CD8-positive, alpha-beta memory T cell (primary cell): ENCODE results near the gene FOXB1. TPM values are rescaled to one million over a fixed set of nuclear protein-coding genes. Genes with fewer than 3 reads are reported as not detected.
A peak's percentile ranks its signal among the peaks of the same experiment; 100 is the strongest.

Source experiments
- CTCF ChIA-PET: fragments of 350-600 bp; sonication (Branson Sonifier 250); formaldehyde crosslinking; loops from one replicate; lab custom pipeline; 2021; ENCODE audit warnings: antibody characterized with exemption; lab: Charles Lee
- POLR2A ChIA-PET: fragments of 350-600 bp; sonication (Branson Sonifier 250); formaldehyde crosslinking; loops from one replicate; lab custom pipeline; 2021; ENCODE audit warnings: antibody characterized with exemption; lab: Charles Lee
- DNase-seq, 5 donors: peaks; one replicate each; pipeline versions ENCODE4 v3.0.0 to v3.0.0-alpha.2; 2020 to 2022; ENCODE audit warnings: mixed read lengths in 1 of 5
- H3K27ac ChIP-seq: one replicate; pipeline ENCODE4 v1.7.0; 2013; ENCODE audit warnings: low read depth, mild to moderate bottlenecking, low read length, moderate library complexity
- H3K27me3 ChIP-seq: 2 replicates; pipeline ENCODE4 v1.7.0; 2013; ENCODE audit warnings: low read length, mild to moderate bottlenecking; ENCODE audit not compliant: insufficient read depth, poor library complexity, severe bottlenecking
- H3K36me3 ChIP-seq: 2 replicates; pipeline ENCODE4 v1.7.0; 2013; ENCODE audit warnings: mild to moderate bottlenecking, low read length, moderate library complexity; ENCODE audit not compliant: insufficient read depth
- H3K4me1 ChIP-seq: 2 replicates; pipeline ENCODE4 v1.7.0; 2013; ENCODE audit warnings: mild to moderate bottlenecking, low read length, moderate library complexity; ENCODE audit not compliant: insufficient read depth
- H3K4me3 ChIP-seq: 2 replicates; pipeline ENCODE4 v1.7.0; 2013; ENCODE audit warnings: mild to moderate bottlenecking, low read length
- H3K9me3 ChIP-seq: 2 replicates; pipeline ENCODE4 v1.7.0; 2013; ENCODE audit warnings: mild to moderate bottlenecking, low read length
- H3K27ac Mint-ChIP-seq, 8 donors: one replicate each; pipeline ENCODE4 v1.8.0; 2020 to 2021; ENCODE audit warnings: mixed read lengths in 8 of 8, mild to moderate bottlenecking in 6 of 8, inconsistent platforms in 3 of 8, moderate library complexity in 3 of 8
- H3K27me3 Mint-ChIP-seq, 2 donors: one replicate each; pipeline ENCODE4 v1.8.0; 2020 to 2021; ENCODE audit warnings: mixed read lengths in 2 of 2, mild to moderate bottlenecking in 1 of 2, moderate library complexity in 1 of 2
- H3K36me3 Mint-ChIP-seq, 3 donors: one replicate each; pipeline ENCODE4 v1.8.0; 2020 to 2021; ENCODE audit warnings: mixed read lengths in 3 of 3, inconsistent platforms in 1 of 3, mild to moderate bottlenecking in 1 of 3
- H3K4me1 Mint-ChIP-seq, 3 donors: one replicate each; pipeline ENCODE4 v1.8.0; 2020 to 2021; ENCODE audit warnings: mixed read lengths in 3 of 3, inconsistent platforms in 1 of 3, mild to moderate bottlenecking in 1 of 3
- H3K4me3 Mint-ChIP-seq, 7 donors: one replicate each; pipeline ENCODE4 v1.8.0; 2020 to 2021; ENCODE audit warnings: mixed read lengths in 7 of 7, mild to moderate bottlenecking in 6 of 7, moderate library complexity in 4 of 7, inconsistent platforms in 2 of 7
- H3K9me3 Mint-ChIP-seq, 5 donors: one replicate each; pipeline ENCODE4 v1.8.0; 2020 to 2022; ENCODE audit warnings: mixed read lengths in 5 of 5, mild to moderate bottlenecking in 3 of 5, moderate library complexity in 2 of 5, inconsistent platforms in 1 of 5
- polyA plus RNA-seq: library from polyadenylated mRNA; unstranded; fragments of 300-500 nt; fragmentation: Illumina TruSeq; gene quantifications from one replicate; pipeline ENCODE4 v1.2.3, GENCODE V29; 2021
- total RNA-seq, 2 experiments: library from RNA; stranded (reverse); gene quantifications; one replicate each; pipeline ENCODE4 v1.2.3, GENCODE V29; 2021

Gene FOXB1
- total and polyA plus RNA-seq, 3 experiments from 2014 or later = 0.10 to 0.37 (median 0.33) TPM

- no peak for DNase-seq
- Histone ChIP-seq H3K27me3 (peaks cover 54% of the 10 kb centered on the region), H3K36me3 (no peaks in the 10 kb centered on the region), H3K27ac (no peak overlapping the region), H3K4me1 (peaks cover 12% of the 10 kb centered on the region), H3K4me3 (no peak overlapping the region), H3K9me3 (no peaks in the 10 kb centered on the region)
- CTCF ChIA-PET = no interaction called here
- Mint-ChIP-seq H3K36me3 (peaks cover 0 to 4% (median 0%) of the 10 kb centered on the region in 3 donors), H3K4me3 (no peak overlapping the region), H3K27ac (no peak overlapping the region), H3K9me3 (peaks cover 0 to 6% (median 4%) of the 10 kb centered on the region in 5 donors), H3K27me3 (peaks cover 71 to 92% of the 10 kb centered on the region in 2 donors), H3K4me1 (peaks cover 10 to 15% (median 12%) of the 10 kb centered on the region in 3 donors)
- POLR2A ChIA-PET = no interaction called here
These were observed 6.7 kb downstream of the FOXB1 start for GRCh38 chr15:60010858-60011257.

GRCh38 chr15:60012695-60013094 is 8.6 kb downstream of the FOXB1 start:
- no peak for DNase-seq
- Histone ChIP-seq H3K27me3 (peaks cover 37% of the 10 kb centered on the region), H3K9me3 (no peaks in the 10 kb centered on the region), H3K36me3 (no peaks in the 10 kb centered on the region), H3K4me3 (no peak overlapping the region), H3K4me1 (no peaks in the 10 kb centered on the region), H3K27ac (no peak overlapping the region)
- Mint-ChIP-seq H3K36me3 (no peaks in the 10 kb centered on the region), H3K27me3 (peaks cover 63 to 87% of the 10 kb centered on the region in 2 donors), H3K9me3 (peaks cover 2 to 6% (median 5%) of the 10 kb centered on the region in 5 donors), H3K27ac (no peak overlapping the region), H3K4me3 (no peak overlapping the region), H3K4me1 (peaks cover 5 to 6% (median 6%) of the 10 kb centered on the region in 3 donors)
- ChIA-PET POLR2A (no interaction called here), CTCF (no interaction called here)

DNA sequence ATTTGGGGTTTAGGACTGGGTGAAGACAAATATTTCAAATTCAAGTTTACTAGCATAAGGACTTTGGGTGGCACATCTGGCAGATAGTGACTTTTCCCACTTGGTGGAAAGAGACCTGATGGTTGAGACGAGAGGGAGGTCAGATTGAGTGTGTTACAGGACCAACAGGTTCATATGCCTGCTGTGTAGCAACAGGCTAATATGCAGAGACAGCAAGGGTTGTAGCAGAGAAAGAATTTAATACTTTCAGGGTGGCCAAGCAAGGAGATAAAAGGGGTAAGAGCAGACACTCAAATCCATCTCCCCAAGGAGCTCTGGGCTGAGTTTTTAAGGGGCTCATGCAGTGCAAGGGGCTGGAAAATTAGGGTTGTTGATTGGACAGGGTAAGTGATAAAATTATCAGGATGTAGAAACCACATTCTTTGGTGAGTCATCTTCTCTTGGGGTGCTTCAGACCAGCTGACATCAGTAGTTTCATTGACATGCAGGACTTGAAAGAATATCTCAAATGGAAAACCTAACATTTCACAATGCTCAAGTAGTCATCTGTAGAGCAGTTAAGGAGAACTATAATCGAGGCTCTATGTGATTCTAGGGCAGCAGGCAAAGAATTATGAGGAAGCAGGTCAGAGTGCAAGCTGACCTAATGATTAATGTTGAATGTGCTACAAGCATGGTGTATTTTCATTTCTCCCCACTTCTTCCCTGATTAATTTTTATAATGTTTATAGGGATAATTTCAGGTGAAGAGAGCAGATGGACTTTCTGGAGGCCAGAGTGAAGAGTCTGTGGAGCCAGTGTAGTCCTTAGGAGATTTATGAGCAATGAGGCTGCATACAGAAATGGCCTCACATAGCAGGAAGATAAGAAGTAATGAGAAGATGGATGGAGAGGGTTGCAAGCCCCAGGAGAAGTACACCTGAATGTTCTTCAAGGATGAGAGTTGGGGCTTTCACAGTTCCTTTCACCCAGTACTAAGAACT is 13.7 kb downstream of the FOXB1 start:
- peaks cover 8 to 17% (median 11%) of the 10 kb centered on the region in 3 donors for H3K4me1 Mint-ChIP-seq
- POLR2A ChIA-PET = no interaction called here

GRCh38 chr15:60020736-60021135 is 16.6 kb downstream of the FOXB1 start:
- Histone ChIP-seq H3K9me3 (no peaks in the 10 kb centered on the region), H3K4me1 (no peaks in the 10 kb centered on the region), H3K27ac (no peak overlapping the region), H3K4me3 (no peak overlapping the region), H3K36me3 (no peaks in the 10 kb centered on the region), H3K27me3 (no peaks in the 10 kb centered on the region)
- peaks cover 30 to 77% of the 10 kb centered on the region in 2 donors for H3K27me3 Mint-ChIP-seq
- ChIA-PET CTCF (no interaction called here), POLR2A (no interaction called here)
- H3K4me3 Mint-ChIP-seq = peak overlapping the region in 1 of 7 donors; percentile 65
- H3K36me3 Mint-ChIP-seq = peaks cover 0 to 8% (median 0%) of the 10 kb centered on the region in 3 donors
- H3K9me3 Mint-ChIP-seq = peaks cover 2 to 8% (median 5%) of the 10 kb centered on the region in 5 donors
- no peak overlapping the region for H3K27ac Mint-ChIP-seq
- DNase-seq = no peak
- H3K4me1 Mint-ChIP-seq = peaks cover 8 to 17% (median 11%) of the 10 kb centered on the region in 3 donors

More for the DNA sequence above, 13.7 kb downstream of the FOXB1 start:
- H3K9me3 Mint-ChIP-seq = peaks cover 2 to 8% (median 5%) of the 10 kb centered on the region in 5 donors
- Histone ChIP-seq H3K27ac (no peak overlapping the region), H3K36me3 (no peaks in the 10 kb centered on the region), H3K4me1 (no peaks in the 10 kb centered on the region), H3K9me3 (no peaks in the 10 kb centered on the region), H3K27me3 (no peaks in the 10 kb centered on the region), H3K4me3 (no peak overlapping the region)
- no peak overlapping the region for H3K4me3 Mint-ChIP-seq
- DNase-seq = no peak
- H3K36me3 Mint-ChIP-seq = peaks cover 0 to 5% (median 0%) of the 10 kb centered on the region in 3 donors
- CTCF ChIA-PET = no interaction called here
- H3K27me3 Mint-ChIP-seq = peaks cover 40 to 83% of the 10 kb centered on the region in 2 donors
- peak overlapping the region in 1 of 8 donors; percentile 28 for H3K27ac Mint-ChIP-seq

GRCh38 chr15:60021589-60022378 is 17.7 kb downstream of the FOXB1 start:
- Mint-ChIP-seq H3K27ac (no peak overlapping the region), H3K4me3 (no peak overlapping the region), H3K36me3 (peaks cover 0 to 8% (median 0%) of the 10 kb centered on the region in 3 donors), H3K27me3 (peaks cover 23 to 70% of the 10 kb centered on the region in 2 donors), H3K4me1 (peaks cover 8 to 17% (median 11%) of the 10 kb centered on the region in 3 donors), H3K9me3 (peaks cover 2 to 8% (median 5%) of the 10 kb centered on the region in 5 donors)
- POLR2A ChIA-PET = interaction anchor here (0.6 kb wide), 1 partner anchor 330 kb away, joined by 3 read pairs; no protein-coding TSS in a partner anchor
- no peaks in the 10 kb centered on the region for H3K4me1 ChIP-seq
- DNase-seq = no peak
- no peak overlapping the region for H3K4me3 ChIP-seq
- no peak overlapping the region for H3K27ac ChIP-seq
- CTCF ChIA-PET = no interaction called here
- H3K27me3 ChIP-seq = no peaks in the 10 kb centered on the region
- no peaks in the 10 kb centered on the region for H3K9me3 ChIP-seq
- no peaks in the 10 kb centered on the region for H3K36me3 ChIP-seq

DNA sequence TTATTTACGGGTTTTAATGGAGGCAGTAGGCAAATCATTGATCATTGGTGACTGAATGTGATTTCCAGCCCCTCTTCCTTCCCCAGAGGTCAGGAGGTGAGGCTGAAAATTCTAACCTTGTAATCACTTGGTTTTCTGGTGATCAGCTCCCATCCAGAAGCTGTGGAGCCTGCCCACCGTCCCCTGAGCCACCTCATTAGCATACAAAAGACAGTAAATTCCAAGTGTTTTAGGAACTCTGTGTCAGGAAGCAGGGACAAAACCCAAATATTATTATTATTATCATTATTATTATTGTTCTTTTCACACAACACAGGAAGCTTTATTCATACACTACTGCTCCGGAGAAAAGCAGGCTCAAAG is 18.2 kb downstream of the FOXB1 start:
- no peak overlapping the region for H3K4me3 Mint-ChIP-seq
- no peak overlapping the region for H3K27ac Mint-ChIP-seq
- no peaks in the 10 kb centered on the region for H3K27me3 ChIP-seq
- H3K36me3 ChIP-seq = no peaks in the 10 kb centered on the region
- H3K27me3 Mint-ChIP-seq = peaks cover 23 to 67% of the 10 kb centered on the region in 2 donors
- peaks cover 6 to 14% (median 8%) of the 10 kb centered on the region in 3 donors for H3K4me1 Mint-ChIP-seq
- no peak overlapping the region for H3K4me3 ChIP-seq
- H3K9me3 ChIP-seq = no peaks in the 10 kb centered on the region
- POLR2A ChIA-PET = no interaction called here
- DNase-seq = no peak
- peaks cover 0 to 8% (median 0%) of the 10 kb centered on the region in 3 donors for H3K36me3 Mint-ChIP-seq
- CTCF ChIA-PET = no interaction called here
- no peaks in the 10 kb centered on the region for H3K4me1 ChIP-seq
- H3K27ac ChIP-seq = no peak overlapping the region
- H3K9me3 Mint-ChIP-seq = peaks cover 0 to 6% (median 2%) of the 10 kb centered on the region in 5 donors

- H3K27me3 Mint-ChIP-seq = peaks cover 20 to 39% of the 10 kb centered on the region in 2 donors
- ChIA-PET CTCF (no interaction called here), POLR2A (no interaction called here)
- Histone ChIP-seq H3K27me3 (no peaks in the 10 kb centered on the region), H3K27ac (no peak overlapping the region), H3K9me3 (no peaks in the 10 kb centered on the region), H3K36me3 (no peaks in the 10 kb centered on the region), H3K4me3 (no peak overlapping the region), H3K4me1 (no peaks in the 10 kb centered on the region)
- H3K9me3 Mint-ChIP-seq = no peaks in the 10 kb centered on the region
- H3K4me1 Mint-ChIP-seq = peaks cover 0 to 5% (median 0%) of the 10 kb centered on the region in 3 donors
- H3K4me3 Mint-ChIP-seq = no peak overlapping the region
- peaks cover 0 to 3% (median 0%) of the 10 kb centered on the region in 3 donors for H3K36me3 Mint-ChIP-seq
- H3K27ac Mint-ChIP-seq = no peak overlapping the region
- DNase-seq = no peak
These were observed 22.4 kb downstream of the FOXB1 start for GRCh38 chr15:60026555-60026954.
